ENCODE results near the gene ZXDC.

The ZXDC gene

DNA sequence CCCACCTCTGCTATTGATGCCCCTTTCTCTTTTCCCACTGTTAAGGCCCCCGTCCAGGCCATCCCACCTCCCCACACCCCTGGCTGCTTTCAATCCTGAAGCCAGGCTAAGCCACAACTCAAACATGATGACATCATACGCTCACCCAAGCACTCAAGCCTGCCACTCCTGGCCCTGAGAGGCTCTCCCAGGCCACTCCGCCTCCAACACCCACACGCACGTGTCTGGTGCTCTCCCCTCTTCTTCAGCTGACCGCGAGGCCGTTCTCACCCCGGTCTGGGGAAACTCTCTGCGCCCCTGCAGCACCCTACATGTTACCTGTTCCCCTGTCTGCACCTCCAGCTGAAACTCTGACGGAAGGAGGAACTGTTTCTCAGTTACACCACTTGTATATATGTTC, 6.2 kb downstream of the ZXDC start:
- no peak for FAIRE-seq

DNA sequence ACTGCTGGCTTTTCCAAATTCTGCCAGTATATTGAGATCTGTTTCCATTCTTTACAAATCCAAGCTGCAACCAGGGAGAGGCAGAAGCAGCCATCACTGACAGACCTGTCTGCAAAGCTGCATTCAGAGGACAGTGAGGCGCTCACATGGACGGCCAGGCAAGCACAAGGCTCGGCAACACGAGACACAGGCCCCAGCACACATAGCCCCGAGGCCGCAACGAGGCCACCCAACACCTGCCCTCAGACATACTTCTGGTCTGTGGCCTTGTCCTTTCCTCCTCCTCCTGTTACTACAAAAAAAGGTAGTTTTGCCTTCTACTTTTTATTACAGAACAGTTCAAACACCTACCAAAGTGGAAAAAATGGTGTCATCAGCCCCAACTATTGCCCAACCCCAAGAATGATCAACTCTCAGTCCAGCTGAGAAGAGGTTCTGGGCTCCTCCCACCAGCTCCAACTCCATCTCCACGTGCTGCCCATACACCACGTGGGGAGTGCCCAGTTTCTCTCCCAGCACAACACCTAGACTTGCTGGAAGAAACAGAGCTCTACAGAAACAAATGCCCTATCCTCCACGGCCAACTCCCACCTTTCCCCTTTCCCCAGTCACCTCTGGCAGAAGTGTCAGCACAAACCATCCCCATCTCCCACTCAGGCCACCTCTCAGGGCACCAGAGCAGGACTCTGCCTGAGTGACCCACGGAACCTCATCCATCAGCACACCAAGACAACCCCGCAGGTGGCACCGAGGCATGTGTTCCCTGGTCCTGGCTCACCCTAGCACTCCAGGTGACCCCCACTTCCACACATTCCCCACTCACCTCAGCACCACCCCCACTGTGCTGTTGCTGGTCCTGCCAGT, 7.4 kb downstream of the ZXDC start:
- FAIRE-seq = no peak

DNA sequence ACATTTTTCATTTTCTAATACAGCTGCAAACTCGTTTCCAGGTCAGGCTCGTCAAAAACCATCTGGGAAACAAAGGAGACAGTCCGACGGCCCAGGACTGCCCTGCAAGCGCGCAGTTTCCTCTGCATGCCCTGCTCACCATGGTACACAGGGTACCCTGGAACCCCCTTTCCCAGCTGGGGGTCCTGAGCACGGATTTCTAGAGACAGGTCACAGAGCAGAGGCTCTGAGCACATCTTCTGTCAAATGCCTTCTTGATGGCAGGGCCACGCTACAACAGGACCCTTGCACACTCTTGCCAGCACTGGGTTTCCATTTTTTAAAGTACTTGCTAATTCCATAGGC, 8.1 kb downstream of the ZXDC start:
- no peak for FAIRE-seq

DNA sequence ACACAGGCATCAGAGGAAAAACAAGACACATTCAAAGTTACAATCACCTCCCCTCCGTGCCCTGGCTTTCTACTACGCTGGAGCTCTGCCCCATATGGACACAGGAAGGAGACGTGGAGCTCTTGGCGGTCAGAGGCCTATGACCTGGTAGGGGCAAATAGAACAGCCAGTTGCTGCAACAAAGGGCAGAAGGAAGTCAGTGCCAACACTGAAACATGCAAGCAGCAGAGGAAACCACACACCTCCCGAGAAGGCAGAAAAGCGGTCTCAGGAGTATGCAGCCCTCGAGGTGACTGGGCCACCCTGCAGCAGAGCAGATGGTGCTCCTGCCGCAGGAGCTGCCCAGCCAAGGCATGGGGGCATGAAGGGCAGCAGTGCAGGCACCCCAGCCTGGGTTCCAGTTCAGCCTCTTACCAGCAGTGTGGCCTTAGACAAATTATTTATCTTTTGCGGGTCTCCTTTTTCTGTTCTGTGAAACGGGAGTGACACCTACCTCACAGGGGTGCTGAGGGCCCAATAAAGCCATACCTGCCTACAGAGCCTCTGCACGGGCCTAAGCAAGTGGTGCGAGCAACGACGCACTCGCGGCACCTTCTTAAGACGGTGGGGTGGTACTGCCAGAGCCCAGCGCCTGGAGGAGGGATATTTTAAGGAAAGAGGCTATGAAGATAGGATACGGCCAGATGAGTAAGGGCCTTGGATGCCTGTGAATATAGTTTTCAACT, 8.6 kb downstream of the ZXDC start:
- no peak for FAIRE-seq

DNA sequence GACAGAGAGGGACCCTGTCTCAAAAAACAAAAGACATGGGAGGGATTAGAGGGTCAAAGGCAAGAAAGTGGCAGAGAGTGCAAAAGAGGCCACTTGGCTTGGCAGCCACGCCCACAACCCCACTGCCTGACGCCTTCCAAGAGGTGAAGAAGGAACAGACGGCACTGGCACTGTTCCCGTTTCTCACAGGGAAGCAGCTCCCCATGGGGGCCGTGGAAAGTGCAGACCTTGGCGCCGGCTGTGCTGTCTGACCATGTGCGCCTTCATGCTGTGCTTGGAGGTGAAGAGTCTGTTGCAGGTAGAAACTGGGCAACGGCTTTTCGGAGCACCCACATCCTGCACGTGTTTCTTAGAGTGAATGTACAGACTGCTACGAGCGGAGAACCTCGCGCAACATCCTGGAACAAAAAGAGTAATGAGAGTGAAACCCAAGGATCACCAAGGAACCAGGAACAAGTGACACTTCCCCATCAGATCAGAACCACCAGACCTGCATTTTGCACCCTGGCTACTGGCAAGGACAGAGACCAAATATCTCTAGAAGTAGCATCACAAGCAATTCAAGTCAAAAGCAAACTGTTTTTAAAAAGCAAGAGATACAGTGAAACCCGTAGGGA, 9.7 kb downstream of the ZXDC start:
- FAIRE-seq = no peak

DNA sequence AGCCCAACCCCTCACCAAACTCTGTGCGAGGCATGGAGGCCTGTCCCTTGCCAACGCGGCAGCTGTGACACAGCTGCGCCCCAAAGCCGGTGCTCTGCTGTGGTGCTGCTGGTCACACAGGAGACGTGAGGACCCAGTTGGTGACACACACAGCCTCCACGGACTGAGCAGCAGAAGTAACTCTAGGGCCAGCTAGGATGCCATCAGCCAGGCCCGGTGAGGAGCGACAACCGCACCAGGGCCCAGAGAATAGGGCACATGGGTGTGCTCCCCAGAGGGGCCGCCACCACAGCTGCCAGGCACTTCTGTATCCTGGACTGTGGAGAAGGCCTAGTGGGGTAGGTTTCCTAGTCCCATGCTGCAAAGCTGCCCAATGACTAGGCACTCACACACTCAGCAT, 10.7 kb downstream of the ZXDC start:
- FAIRE-seq = no peak

DNA sequence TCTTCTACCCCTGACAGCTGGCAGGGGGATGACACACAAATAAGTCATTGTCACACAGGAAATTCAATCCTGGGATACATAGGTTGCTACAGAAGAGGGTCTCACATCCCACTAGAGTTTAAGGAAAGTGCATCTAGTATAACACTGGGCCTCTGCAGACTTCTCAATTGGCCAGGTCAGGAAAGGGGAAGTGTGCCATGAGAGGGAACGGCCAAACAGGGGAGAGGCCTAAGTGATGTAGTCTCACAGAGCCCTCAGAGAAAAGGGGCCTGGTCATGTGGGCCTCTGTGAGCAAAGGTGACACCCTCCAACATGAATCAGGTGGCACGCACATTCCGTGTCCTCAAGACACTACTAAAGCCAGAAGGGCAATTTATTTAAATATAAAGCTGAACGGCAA, 11.2 kb downstream of the ZXDC start:
- no peak for FAIRE-seq

DNA sequence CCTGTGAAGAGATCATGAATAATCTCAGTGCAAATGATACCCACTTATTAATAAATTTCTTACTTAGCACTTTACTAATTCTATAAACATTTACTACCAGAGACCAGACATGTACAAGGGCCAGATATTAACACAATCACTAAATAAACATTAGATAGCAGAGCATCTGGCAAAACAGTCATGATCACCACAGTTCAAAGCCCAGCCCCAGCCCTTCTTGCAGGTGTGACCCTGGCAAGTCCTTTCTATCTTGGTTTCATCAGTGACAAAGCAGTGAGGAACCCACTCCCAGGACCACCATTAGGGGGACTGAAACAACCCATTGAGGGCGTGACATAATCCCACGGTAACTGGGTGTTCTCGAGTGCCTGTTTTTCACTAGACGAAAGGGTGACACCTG, 11.6 kb downstream of the ZXDC start:
- FAIRE-seq = no peak

DNA sequence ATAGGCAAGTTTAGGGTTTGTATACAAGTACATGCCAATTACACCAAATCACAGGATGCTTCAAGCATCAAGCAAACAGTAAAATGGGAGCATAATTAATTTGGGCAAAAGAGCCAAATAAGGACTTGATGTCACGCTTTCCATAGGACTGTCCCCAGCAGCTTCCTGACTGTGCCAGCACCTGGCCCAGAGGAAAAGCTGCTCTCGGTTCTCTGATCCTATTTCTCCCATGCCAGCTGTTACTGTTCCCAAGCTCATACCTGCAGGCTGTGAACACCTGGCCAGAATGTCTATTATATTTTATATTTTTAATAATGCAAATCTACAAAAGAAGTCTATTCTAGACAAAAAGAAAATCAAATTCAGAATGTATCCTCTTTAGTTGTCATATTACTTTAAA, 12.2 kb downstream of the ZXDC start:
- FAIRE-seq = no peak

DNA sequence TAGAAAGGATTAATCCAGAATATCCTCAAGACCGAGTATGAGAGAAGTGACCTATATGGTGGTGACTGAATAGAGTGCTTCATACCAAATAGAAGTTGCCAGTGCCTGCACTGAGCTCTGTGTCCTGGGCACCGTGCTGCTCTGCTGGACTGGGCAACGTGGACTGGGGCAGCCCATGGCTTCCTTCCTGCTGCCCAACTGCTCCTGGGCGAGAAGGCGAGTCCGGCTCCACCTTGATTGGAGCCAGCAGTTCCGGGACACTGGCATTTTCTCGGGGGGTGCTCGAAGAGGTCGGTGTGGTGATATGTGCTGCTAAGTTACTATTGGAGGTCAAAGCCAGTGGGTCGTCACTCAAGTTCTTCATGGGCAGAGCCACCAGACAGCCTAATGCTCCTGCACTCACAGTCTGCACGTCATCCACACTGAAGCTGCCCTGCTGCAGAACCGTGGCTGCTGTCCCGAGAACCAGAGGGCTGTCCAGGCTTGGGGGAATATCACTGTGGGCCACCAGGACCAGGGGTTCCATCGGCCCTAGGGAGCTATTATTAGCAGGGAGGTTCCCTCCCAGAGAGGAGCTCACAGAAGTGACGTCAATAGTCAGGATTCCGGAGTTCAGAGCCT, 14.1 kb downstream of the ZXDC start:
- no peak for FAIRE-seq

DNA sequence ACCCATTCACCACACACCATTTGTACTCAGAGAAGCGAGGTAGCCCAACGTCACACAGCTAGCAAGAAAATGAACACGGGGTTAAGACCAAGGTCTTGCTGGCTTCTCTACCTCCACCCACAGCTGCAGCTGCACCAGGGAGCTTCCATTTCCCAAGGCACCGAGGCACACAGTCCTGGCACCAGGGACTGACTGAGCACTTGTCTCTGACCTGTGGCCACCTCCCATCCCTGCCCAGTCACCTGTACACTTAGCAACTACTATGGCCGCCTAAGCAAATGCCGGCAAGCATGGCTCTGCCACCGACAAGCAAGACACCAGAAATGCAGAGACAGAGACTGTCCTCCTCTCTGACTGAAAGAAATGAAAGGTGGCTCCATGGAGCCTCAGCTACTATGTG, 15.3 kb downstream of the ZXDC start:
- no peak for FAIRE-seq

DNA sequence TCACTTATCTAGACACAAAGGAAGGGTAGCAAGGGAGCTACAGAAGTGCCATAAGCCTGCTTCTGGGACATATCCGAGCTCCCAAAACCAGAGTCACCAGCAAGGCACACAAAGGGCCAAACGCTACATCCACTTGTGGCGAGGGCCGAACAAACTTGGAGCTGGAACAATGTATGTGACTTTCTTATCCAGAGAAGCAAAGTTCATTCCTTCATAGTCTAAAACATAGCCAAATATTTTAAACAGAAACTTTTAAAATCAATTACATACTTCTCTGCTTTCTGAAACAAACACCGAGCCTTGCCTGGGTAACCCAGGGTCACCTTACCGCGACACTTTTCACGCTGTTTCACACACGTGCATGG, 15.9 kb downstream of the ZXDC start:
- no peak for FAIRE-seq

DNA sequence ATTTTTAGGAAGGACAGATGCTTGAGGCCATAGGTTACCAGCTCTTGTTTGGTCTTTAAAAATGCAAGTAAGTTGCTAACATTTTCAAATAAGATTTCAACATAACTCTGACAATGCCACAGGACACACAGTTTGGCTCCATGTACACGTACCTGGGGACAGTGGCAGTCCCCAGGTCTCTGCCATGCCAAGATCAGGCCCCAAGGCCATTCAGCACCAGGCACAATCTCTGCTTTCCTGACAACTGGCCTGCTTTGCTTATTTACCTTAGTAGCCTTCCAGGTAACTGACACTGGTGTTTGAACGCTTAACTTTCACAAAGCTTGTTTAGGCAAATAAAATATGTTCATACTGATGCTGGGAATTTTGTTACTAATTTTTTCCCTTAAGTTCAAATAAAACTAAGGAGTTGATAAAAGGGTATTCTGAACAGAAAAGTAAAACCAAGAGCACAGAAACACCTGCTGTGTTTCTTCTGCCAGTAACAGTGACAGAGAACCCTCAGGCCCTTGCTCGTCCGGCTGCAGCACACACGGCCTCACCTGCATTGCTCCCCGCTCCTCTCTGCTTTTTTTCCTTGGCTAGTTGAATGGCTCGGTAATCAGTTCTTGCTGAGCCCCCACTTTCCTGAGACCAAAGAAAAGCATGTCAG, 16.5 kb downstream of the ZXDC start:
- no peak for FAIRE-seq

DNA sequence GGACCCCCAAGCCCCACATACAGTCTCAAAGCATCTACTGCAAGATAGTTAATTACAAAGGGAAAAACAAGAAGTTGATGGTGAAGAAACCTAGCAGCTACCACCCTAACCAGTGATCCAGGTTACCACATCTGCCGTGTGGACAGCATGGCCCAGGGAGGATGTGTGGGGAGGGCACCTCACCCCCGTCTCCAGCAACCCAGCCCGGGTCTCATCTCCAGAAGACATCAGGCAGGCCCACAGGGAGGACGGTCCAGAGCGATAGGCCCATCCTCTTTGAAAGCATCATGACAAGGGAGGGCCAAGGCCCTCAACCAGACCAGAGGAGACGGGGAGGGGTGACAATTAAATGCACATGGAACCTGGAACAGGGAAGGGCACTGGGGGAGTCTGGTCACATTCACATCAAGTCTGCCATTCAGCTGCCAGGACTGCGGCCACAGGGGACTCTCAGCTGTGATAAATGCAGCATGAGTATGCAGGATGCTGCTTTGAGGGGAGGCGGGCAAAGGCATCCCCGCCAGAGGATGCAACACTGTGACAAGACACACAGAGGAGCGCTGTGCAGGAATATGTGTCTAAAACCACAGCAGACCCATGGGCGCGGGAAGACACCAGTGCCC, 18.8 kb downstream of the ZXDC start:
- no peak for FAIRE-seq

DNA sequence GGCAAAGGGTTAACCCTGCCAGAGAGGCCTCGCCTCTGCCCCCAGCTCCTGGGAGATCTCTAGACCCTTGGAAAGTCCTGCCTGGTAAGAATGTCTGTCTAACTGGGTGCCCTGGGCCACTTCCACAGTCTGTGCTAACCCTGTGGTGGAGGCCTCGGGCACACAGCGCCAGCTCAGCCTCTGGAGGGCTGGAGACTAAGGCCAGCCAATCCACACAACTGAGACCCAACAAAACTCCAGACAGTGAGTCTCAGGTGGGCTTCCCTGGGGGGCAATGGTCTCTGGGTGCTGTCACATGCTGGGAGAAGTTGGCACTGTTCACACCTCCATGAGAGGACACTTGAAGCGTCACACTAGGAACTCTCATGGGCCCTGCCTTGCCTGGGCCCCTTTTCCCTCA, 19.5 kb downstream of the ZXDC start:
- FAIRE-seq = no peak

DNA sequence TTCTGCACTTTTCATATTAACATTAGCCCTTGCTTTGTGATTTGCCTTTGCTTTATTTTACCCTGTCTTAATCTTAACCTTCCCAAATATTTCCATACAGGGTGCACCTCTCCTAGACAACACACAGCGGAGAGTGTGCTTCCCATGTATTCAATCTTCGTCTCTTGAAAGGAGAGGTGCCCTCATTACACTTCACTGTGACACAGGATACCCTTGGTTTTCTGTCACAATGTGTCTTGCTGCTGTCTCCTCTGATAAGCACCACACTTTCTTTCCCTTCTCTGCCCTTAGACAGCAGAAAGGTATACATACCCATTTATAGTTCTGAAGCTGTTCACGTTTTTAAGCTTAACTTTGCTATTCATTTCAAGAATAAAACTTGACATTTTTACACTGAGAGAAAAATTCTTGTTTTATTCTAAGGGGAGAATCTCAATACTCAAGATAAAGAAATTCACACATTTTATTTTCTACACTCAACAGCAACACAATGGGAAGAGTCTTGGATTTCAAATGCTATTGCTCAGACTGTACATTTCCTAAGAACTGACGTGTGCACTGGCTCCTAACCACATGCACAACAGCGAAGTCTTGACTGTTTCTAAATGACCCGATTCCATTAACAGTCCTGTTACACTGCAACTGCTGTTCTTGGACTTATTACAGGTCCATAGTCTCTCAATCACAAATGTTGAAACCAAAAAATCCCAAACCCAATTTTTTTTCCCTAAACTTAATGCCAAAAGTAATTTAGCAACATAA, 21.1 kb downstream of the ZXDC start:
- FAIRE-seq = no peak

DNA sequence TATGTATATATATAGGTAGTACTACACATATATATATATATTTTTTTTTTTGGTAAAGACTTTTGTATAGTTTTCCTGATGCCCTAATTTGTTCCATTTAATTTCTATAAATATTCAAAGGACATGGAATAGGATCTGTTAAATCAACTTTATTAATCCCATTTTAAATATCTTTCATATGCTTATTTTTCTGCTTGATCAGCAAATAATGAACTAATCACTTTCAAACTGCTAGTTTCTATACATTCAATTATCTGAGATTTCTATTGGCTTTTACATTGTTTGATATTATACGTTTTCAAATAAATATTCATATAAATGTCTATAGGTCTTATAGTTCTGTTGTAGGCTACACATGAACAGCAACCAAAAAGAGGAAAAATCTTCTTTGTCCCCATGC, 21.7 kb downstream of the ZXDC start:
- FAIRE-seq = no peak

DNA sequence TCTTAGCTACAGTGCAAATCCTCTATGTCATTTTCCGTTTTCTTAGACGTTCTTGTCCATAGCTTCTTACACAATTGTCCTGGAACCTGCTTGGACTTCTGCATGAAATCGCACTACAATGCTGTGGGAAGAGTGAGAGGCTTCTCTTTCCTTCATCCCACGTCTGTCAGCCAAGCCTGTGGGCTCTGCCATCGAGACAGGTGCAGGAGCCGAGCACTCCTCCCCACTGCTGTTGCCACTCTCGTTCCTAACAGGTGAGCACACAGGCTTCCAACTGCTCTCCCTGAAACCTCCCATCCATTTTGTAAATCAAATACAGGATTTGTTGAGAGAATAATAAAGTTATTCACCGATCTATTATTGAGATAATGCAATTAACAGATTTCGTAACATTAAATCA, 23.5 kb downstream of the ZXDC start:
- FAIRE-seq = no peak

DNA sequence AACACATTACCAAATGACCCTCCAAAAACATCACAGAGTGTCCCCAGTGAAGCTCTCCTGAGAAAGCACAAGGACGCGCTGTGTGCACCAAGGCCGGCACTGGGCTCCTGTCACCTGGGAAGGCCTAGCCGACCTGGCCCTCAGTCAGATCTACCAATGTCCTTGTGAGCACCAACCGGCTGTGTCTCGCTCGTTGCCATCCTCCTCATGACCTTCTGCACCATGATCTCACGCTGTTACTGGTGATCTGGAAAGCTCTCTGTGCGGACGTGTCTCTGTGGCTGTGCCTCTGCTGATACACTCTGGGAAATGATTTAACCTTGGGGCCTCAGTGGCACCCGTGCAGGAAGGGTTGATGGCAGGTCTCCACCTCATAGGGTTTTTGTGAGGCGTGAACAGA, 24.2 kb downstream of the ZXDC start:
- no peak for FAIRE-seq

DNA sequence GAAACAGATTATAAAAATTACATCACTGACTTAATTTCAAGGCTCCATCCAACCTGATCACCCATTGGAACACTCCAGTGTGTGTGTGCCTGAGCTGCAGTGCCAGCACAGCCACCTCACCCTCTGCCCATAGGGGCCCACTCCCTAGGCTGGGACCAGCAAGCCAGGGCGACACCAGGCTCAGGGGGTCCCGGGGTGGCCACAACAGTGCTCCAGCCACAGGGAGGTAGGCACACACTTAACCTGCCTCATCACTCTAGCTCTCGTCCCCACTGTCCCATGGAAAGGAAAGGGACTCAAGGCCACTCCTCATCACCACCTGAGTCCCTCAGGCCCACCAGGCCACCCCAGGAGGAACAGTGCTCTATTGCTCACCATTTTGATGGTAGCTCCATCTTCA, 24.9 kb downstream of the ZXDC start:
- no peak for FAIRE-seq

DNA sequence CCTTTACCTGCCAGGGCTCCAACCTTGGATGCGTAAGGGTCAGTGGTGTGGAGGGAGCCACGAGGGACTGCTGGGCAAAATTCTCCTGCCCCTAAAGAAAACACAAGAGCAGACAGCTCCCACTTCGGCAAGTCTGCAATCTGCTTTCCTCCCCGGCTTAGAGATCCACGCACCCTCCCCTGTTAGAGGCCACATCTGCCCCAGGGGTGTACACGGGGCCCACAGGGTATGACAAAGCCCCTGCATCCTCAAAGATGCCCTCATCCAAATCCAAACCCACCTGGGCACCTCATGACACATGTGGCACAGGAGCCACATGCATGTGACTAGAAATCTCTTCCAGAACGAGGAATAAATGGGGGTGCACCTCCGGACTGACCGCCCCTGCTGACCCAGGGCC, 25.5 kb downstream of the ZXDC start:
- FAIRE-seq = no peak

DNA sequence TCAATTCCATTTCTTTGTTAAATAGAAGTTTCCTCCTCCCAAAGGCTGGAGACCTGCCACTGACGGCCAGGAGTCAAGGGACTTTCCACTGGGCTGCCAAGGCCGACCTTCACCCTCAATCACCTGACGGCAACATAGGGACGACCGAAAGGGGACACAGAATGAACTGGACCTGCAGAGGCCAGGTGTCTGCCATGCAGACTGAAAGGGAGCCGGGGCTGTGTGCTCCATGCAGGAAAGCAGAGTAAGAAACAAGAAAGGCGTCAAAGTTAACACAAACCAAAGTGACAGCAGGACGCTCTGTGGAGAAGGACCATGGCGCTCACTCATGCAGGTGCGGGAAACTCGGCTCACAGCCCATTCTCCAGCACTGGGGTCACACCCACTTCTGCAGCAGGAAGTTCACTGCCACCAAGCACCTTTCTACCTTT, 26.1 kb downstream of the ZXDC start:
- no peak for FAIRE-seq
